ENCODE data around the gene MYO9B.

The MYO9B gene

GRCh38 chr19:17197666-17198065 lies 122.1 kb downstream of the MYO9B start:
- no peak for TF ChIP-seq CTCF (IDR thresholded peaks at IDR 0.05)
- H3K27ac ChIP-seq, result no peak overlapping the region
- H3K4me3 ChIP-seq, result no peak overlapping the region
- DNase-seq (ENCODE audit: low spot score), result no peak

DNA sequence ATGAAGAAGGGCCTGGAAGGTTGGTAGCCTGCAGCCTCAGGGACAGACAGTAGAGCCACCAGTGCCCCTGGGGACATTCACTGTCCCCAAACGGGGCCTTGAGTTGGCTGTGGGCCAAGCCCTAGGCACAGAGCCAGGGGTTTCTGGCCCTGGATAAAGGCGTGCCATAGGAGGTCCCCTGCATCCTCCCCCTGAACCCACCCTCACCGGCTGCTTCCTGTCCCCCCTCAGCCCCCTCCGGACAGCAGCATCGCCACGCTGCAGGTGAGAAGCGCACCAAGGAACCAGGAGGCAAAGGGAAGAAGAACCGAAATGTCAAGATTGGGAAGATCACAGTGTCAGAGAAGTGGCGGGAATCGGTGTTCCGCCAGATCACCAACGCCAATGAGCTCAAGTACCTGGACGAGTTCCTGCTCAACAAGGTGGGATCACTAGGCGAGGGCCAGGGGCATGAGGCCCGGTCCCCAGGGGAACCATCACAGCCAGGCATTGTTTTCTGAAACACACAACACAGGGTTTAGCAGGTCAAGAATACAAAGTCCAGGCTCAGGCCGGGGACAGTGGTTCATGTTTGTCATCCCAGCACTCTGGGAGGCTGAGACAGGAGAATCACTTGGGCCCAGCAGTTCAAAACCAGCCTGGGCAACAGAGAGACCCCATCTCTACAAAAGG lies 125.0 kb downstream of the MYO9B start:
- no peak overlapping the region for H3K4me3 ChIP-seq
- DNase-seq (ENCODE audit: low spot score), result no peak
- no peak overlapping the region for H3K27ac ChIP-seq
- no peak for TF ChIP-seq CTCF (IDR thresholded peaks at IDR 0.05)

- DNase-seq (ENCODE audit: low spot score), result no peak
- no peak for TF ChIP-seq CTCF (IDR thresholded peaks at IDR 0.05)
- Histone ChIP-seq H3K27ac (no peak overlapping the region), H3K4me3 (no peak overlapping the region)
These were observed 126.7 kb downstream of the MYO9B start for GRCh38 chr19:17202249-17202648.

DNA sequence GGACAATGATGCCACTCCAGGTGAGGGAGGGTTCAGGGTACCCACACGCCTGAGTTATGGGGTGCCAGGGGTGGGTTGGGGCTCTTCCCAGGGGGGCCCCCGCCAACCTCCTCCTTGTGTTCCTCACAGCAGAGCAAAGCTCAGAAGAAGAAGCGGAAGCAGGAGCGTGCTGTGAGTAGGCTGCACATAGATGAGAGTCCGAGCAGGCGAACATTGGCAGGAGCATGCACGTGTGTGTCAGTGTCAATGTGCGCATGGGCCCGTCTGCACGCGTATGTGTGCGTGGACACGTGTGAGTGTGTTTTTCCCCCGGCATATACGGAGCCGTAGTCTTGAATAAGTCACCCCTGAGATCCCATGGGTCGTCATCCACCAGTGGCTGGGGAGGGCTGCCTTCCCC lies 127.1 kb downstream of the MYO9B start:
- Histone ChIP-seq H3K27ac (no peak overlapping the region), H3K4me3 (no peak overlapping the region)
- DNase-seq (ENCODE audit: low spot score), result no peak
- TF ChIP-seq CTCF (IDR thresholded peaks at IDR 0.05), result no peak

GRCh38 chr19:17205237-17206140 lies 129.9 kb downstream of the MYO9B start:
- H3K27ac ChIP-seq, result no peak overlapping the region
- H3K4me3 ChIP-seq, result no peak overlapping the region
- TF ChIP-seq CTCF (IDR thresholded peaks at IDR 0.05), result peak; percentile 39
- DNase-seq (ENCODE audit: low spot score), result no peak

GRCh38 chr19:17206736-17207581 lies 131.4 kb downstream of the MYO9B start:
- TF ChIP-seq CTCF (IDR thresholded peaks at IDR 0.05), result no peak
- no peak overlapping the region for H3K4me3 ChIP-seq
- DNase-seq (ENCODE audit: low spot score), result no peak
- no peak overlapping the region for H3K27ac ChIP-seq

Measured in coronary artery (tissue), 2 donors.